NCI-H510A (cell line): Measurements from ENCODE around the gene TMEM164.
"Not testable (repeated sequence)": the region's sequence is repeated elsewhere in the genome, so short reads cannot be mapped to it uniquely, and the experiment has no call there.

Experiments used
- DNase-seq: peaks from one replicate; lab custom pipeline; 2025; lab: John Stamatoyannopoulos, UW

Gene TMEM164

DNA sequence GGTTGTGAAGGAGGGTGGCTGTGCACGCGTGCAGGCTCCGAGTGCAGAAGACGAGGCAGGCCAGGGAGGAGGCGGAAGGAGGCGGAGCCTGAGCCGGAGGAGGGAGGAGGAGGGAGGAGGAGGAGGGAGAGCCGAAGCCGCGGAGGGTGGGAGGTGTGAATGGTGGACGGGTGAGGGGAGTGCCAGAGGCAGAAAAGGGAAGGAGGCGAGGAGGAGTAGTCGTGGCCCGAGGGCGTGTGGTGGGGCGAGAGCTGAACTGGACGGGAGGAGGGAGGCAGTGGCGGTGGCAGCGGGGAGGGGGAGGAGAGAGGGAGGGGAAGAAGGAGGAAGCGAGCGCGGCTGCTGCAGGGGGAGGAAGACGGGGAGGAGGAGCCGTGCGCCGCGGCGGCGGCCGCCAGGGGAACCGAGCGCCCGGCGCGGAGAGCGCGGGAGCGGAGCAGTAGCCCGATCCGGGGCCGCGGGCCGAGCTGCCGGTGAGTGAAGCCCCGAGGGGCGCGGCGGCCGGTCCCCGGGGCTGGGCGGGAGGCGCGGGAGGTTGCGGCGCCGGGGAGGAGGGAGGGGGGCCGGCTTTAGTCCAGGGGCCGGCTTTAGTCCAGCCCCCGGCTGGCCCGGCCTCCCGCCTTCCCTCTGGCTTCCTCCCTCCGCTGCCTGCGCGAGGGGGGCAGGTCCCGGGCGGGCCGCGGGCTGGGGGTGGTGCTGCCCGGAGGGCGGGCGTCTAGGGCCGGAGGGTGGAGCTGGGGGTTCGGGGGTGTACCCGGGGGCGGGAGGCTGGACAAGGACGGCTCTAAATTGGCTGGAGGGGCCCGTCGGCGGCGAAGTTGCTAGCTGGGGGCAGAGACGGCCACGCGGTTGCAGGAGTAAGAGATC, at the start of gene TMEM164:
Gene TMEM164, plus strand, starts transcription at position 815 of the 867 bp plus-strand sequence. CDS start 661 bp downstream, outside the sequence.
- DNase-seq: peak; percentile 77

GRCh38 chrX:109954333-109954732, 48.6 kb upstream of the TMEM164 start:
- DNase-seq: no peak

GRCh38 chrX:109954955-109955354, 48.0 kb upstream of the TMEM164 start:
- DNase-seq: no peak

DNA sequence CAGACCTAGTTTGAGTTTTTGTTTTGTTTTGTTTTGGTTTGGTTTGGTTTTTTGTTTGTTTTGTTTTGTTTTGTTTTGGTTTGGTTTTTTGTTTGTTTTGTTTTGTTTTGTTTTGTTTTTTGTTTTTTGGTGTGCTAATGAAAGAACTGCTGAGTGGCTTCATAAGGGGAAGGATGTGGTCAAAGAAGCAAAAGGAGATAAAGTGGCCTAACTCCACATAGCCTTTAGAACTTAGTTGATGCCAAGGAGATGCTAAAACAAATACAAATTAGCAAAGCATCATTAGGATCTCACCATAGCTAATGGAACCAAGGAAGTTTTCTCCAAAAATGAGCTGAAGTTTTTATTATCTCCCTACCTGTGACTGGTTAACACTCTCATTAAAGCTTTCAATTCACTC, 44.6 kb upstream of the TMEM164 start:
- no peak for DNase-seq

- no peak for DNase-seq
Observed at GRCh38 chrX:109959356-109959871, 43.5 kb upstream of the TMEM164 start.

- DNase-seq: no peak
Observed at GRCh38 chrX:109964390-109964789, 38.5 kb upstream of the TMEM164 start.

- no peak for DNase-seq
Observed at GRCh38 chrX:109966246-109966645, 36.7 kb upstream of the TMEM164 start.

DNA sequence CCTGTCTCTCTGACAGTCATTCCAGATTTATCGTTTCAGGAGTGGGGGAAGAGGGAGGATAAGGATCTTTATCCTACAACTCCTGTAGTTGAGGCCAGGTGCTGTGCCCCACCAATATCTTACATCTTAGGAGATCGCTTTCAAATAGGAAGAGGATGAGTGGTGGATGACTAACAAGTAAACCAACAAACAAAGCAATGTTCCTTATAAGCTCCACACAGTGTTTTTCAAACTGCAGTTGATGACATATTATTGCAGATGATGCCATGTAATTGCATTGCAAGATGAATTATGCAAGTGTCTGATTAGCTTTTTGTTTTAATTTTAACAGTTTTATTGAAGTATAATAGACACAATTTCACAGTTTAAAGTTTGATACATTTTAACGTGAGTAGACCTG, 35.8 kb upstream of the TMEM164 start:
- DNase-seq: no peak

DNA sequence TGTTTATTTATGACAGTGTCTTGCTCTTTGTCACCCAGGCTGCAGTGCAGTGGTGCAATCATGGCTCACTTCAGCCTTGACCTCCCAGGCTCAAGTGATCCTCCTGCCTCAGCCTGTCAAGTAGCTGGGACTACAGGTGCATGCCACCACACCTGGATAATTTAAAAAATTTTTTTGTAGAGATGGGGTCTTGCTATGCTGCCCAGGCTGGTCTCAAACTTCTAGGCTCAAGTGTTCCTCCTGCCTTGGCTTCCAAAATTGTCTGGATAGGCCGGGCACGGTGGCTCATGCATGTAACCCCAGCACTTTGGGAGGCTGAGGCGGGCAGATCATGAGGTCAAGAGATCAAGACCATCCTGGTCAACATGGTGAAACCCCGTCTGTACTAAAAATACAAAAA, 32.1 kb upstream of the TMEM164 start:
- not testable (repeated sequence) for DNase-seq

DNA sequence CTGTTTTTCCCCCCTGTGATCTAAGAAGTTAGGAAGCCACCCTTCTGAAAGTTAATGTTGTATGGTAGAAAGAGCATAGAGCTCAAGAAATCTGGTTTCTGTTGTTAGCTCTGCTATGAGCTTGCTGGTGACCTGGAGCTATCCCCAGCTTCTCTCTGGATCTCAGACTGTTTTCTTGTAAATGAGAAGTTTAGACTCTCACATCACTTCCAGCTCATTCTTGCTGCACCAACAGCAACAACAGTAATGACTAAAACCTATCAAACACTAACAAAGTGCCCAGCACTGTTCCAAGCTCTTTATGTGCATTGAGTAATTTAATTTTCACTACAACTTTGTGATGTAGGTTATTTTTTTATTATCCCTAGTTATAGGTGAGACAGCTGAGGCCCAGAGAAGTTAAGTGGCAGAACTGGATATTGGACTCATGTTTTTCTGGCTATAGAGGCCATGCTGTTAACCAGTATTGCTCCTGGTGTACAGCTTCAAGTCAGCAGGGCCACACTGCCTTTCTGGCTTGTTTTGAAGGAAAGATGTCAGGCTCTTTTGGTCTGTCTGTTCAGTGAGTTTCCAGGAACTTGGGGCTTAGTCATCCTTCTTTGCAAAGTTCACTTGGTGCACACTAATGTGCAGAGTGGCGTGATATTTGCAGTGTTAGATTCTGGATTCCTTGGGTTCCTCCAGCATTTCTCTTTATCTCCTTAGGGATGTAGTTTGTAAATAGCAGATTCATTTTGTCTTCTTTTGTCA, 27.8 kb upstream of the TMEM164 start:
- DNase-seq: no peak

GRCh38 chrX:109985210-109985609, 17.7 kb upstream of the TMEM164 start:
- not testable (repeated sequence) for DNase-seq

DNA sequence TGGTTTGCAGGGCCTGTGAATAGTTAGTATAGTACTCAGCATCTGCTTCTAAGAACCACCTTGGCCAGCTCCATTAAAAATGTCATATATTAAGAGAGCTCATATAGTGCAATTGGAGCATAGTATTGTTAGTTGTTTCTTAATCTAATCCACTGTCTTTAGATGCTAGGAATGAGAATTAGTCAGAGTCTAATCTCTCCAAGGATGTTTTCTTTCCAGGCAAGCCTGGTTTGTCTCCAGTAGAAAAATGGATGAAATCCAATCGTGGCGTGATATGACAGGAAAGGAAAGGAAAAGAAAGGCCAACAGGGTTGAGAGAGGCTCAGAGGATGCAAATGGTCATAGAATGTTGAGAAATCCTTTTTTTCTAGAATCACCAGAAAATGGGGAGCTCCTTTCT, 15.0 kb upstream of the TMEM164 start:
- DNase-seq: no peak

DNA sequence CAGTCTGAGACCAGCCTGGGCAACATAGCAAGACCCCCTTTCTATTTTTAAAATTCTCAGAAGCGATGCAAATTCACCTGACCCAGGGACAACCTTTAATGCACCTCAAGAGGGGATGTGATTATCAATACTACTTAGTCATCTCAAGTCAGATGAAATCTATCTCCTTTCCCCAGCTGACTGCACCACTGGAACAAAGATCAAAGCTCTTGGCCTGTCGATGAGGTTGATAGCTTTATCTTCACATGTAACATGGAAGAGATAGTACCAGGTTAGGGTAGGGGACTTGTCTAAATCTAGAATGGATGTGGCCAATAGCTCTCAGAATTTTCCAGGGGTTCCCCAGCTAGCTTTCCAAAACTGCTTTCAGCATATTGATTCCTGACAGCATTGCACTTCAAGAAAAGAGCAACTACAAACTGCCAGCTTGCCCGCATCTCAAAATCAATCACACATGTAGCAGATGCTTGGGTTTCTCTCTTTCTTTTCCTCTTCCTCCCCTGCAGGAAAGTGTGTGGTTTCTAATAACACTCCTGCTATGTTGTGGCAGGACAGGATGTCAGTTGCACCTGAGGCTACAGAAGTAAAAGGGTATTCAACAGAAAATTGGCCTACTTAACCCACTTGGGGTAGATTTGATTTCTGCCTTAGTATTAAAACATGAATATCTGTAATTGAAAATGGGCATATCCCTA, 12.2 kb upstream of the TMEM164 start:
- DNase-seq: no peak

- DNase-seq: no peak
Observed at GRCh38 chrX:109992203-109992602, 10.7 kb upstream of the TMEM164 start.

- DNase-seq: no peak
Observed at GRCh38 chrX:109995155-109995554, 7.8 kb upstream of the TMEM164 start.

GRCh38 chrX:109997786-109998452, 5.0 kb upstream of the TMEM164 start:
- DNase-seq: no peak

DNA sequence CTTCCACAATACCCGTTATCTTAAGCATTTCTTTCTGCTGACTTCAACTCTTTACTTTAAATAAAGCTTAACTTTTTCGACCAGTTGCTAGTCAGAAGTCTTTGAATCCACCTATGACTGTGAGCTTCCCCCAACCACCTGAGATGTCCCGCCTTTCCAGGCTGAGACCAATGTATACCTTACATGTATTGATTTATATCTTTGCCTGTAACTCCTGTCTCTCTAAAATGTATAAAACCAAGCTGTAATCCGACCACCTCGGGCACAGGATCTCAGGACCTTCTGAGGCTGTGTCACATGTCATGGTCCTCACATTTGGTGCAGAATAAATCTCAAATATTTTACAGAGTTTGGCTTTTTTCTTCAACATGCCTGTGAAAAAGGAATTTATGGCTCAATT, 2.9 kb upstream of the TMEM164 start:
- no peak for DNase-seq

DNA sequence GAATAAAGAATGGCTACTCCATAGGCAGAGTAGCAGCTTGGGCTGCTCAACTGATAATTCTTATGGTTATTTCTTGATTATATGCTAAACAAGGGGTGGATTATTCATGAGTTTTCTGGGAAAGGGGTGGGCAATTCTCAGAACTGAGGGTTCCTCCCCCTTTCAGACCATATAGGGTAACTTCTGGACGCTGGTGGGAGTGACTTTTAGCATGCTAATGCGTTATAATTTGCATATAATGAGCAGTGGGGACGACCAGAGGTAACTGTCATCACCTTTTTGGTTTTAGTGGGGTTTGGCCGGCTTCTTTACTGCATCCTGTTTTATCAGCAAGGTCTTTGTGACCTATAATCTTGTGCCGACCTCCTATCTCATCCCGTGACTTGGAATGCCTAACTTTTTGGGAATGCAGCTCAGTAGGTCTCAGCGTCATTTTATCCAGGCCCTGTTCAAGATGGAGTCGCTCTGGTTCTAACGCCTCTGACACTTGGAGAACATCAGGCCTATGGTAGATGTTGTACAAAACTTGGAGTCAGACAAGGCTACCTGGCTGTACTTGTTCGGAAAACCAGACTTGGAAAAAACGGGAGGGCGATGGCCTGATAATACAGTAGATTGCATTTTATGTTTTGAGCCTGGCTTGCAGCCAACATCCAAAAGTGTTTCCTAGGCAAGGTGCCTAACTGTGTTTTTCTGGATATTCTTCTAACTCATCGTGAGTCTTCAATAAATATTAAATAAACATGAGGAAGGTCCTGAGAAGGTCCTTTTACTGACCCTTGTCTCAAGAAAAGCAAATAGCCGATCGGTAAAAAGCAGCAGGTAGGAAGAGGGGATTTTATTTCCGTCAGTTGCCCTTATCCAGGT, 1.8 kb upstream of the TMEM164 start:
- no peak for DNase-seq

DNA sequence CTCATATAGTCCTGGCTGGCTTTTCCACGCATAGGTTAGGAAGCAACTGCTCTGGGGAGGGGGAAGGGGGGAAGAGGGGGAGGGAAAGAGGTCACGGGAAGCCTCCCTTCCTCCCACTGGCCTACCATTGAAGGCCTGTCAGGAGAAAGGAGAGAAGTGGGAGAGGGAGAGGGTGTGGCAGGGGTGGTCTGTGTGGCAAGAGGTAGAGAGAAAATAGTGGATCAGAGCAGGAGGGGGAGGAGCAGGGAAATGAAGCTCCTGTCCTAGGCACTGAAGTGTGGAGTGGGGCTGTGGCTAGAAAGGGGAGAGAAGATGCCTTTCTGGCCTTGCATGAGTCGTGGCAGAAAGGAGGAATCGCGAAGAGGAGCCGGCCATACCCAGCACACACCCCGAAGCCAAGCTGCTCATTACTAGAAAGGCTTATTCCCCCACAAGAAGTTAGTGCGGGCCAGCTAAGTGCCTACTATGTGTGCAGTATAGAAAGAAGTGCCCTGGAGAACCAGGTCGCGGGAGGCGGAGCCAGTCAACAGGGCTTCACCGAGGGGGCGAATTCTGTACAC, 1.1 kb upstream of the TMEM164 start:
- peak; percentile 7 for DNase-seq
